ENCODE data around the gene ATP8B1.

DNA sequence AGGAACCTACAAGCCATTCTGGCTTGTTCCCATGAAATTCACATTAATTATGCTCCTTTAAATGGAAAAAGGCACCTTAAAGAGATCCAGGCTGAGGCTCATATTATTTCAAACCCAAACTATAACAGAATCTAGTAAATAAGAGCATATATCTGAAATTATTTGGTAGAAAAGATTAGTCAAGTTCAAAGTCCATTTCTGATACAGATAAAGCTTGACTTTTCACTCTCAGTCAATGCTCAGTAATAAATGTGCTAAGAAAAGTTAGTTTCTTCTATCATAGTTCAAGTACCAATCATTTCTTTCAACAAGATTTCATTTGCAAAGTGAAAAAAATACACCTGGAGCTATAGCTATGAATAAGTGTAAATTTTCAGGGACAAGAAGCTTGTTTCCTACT is 119.6 kb downstream of the ATP8B1 start:
- TF ChIP-seq, protein P1, sequence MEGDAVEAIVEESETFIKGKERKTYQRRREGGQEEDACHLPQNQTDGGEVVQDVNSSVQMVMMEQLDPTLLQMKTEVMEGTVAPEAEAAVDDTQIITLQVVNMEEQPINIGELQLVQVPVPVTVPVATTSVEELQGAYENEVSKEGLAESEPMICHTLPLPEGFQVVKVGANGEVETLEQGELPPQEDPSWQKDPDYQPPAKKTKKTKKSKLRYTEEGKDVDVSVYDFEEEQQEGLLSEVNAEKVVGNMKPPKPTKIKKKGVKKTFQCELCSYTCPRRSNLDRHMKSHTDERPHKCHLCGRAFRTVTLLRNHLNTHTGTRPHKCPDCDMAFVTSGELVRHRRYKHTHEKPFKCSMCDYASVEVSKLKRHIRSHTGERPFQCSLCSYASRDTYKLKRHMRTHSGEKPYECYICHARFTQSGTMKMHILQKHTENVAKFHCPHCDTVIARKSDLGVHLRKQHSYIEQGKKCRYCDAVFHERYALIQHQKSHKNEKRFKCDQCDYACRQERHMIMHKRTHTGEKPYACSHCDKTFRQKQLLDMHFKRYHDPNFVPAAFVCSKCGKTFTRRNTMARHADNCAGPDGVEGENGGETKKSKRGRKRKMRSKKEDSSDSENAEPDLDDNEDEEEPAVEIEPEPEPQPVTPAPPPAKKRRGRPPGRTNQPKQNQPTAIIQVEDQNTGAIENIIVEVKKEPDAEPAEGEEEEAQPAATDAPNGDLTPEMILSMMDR (conservative IDR thresholded peaks at IDR 0.05 in 1 of 2, IDR thresholded peaks at IDR 0.05 in 1 of 2; ENCODE audit: low read depth in 1 of 2, low read length in 2 of 2) = no peak
- TF ChIP-seq EZH2 (IDR thresholded peaks at IDR 0.05; ENCODE audit: low read length, missing control alignments) = no peak

Data from fibroblast of lung (primary cell).